Endothelial cell of umbilical vein (primary cell): ENCODE measurements around the gene HCFC1R1. TPM values are rescaled to one million over a fixed set of nuclear protein-coding genes. Genes with fewer than 3 reads are reported as not detected.

Experiments used
- BruUV-seq: library from RNA; stranded (reverse); fragments of 400-500 nt; replicated peaks from 2 replicates; lab custom pipeline; 2021; lab: Mats Ljungman, UMichigan
- CTCF ChIA-PET: fragments of 300-600, 350-600 bp; sonication (Branson Sonifier 250); formaldehyde crosslinking; loops from one replicate; lab custom pipeline; 2021; ENCODE audit warnings: antibody characterized with exemption, inconsistent platforms; lab: Charles Lee
- POLR2A ChIA-PET: fragments of 300-600, 350-600 bp; sonication (Branson Sonifier 250); formaldehyde crosslinking; loops from one replicate; lab custom pipeline; 2021; ENCODE audit warnings: antibody characterized with exemption, inconsistent platforms; lab: Charles Lee
- DNase-seq: peaks from one replicate; pipeline ENCODE4 v3.0.0-alpha.2; 2011; ENCODE audit warnings: low read depth, low spot score
- FAIRE-seq: peaks from 2 replicates; lab custom pipeline; 2011; peaks lifted over from hg19 to GRCh38; lab: Jason Lieb, UNC
- H2AFZ ChIP-seq: 2 replicates; pipeline ENCODE4 v1.6.0; 2012; ENCODE audit warnings: low read depth, low read length, control low read depth, inconsistent platforms
- H3K27ac ChIP-seq: 2 replicates; pipeline ENCODE4 v1.5.1; 2011; ENCODE audit warnings: low read depth, mild to moderate bottlenecking, control low read depth, low read length, moderate library complexity; ENCODE audit not compliant: insufficient read depth
- H3K27me3 ChIP-seq, 2 experiments: 2 replicates each; pipeline versions ENCODE4 v1.6.0 to v1.6.1; 2011; ENCODE audit warnings: low read length in 2 of 2, mixed read lengths in 1 of 2; ENCODE audit not compliant: control insufficient read depth in 2 of 2, insufficient read depth in 2 of 2
- H3K36me3 ChIP-seq, 2 experiments: 2 replicates in 1 of 2; 3 replicates in 1 of 2; pipeline ENCODE4 v1.5.1; 2011; ENCODE audit warnings: low read length in 2 of 2, mild to moderate bottlenecking in 1 of 2, moderate library complexity in 1 of 2; ENCODE audit not compliant: control insufficient read depth in 2 of 2, insufficient read depth in 2 of 2; ENCODE audit errors: extremely low read depth in 1 of 2
- H3K4me1 ChIP-seq: 3 replicates; pipeline ENCODE4 v1.5.1; 2011; ENCODE audit warnings: mild to moderate bottlenecking, low read length; ENCODE audit not compliant: control insufficient read depth, insufficient read depth; ENCODE audit errors: extremely low read depth
- H3K4me2 ChIP-seq: 2 replicates; pipeline ENCODE4 v1.6.1; 2011; ENCODE audit warnings: low read length, control low read depth, mixed read lengths; ENCODE audit not compliant: insufficient read depth
- H3K4me3 ChIP-seq, 3 experiments: fragments of 200-600 bp in 1 of 3; sonication (generic), shearing (Covaris generic) in 1 of 3; replicated peaks in 1 of 3; 2 replicates each; pipeline ENCODE4 v1.5.1; 2011 to 2016; ENCODE audit warnings: control low read depth in 3 of 3, low read length in 3 of 3, mild to moderate bottlenecking in 2 of 3, inconsistent platforms in 1 of 3, low read depth in 1 of 3, moderate library complexity in 1 of 3; ENCODE audit not compliant: insufficient read depth in 1 of 3
- H3K79me2 ChIP-seq: 2 replicates; pipeline ENCODE4 v1.6.0; 2012; ENCODE audit warnings: low read length, inconsistent platforms; ENCODE audit not compliant: control insufficient read depth, insufficient read depth
- H3K9ac ChIP-seq: replicated peaks from 2 replicates; pipeline ENCODE3; 2011; ENCODE audit warnings: low read length, control low read depth; ENCODE audit not compliant: insufficient read depth; ENCODE audit errors: extremely low read depth
- H3K9me1 ChIP-seq: replicated peaks from 3 replicates; pipeline ENCODE4 v1.6.0; 2011; ENCODE audit warnings: mild to moderate bottlenecking, low read length; ENCODE audit not compliant: control insufficient read depth, insufficient read depth; ENCODE audit errors: extremely low read depth
- H3K9me3 ChIP-seq: replicated peaks from 2 replicates; pipeline ENCODE4 v1.5.1; 2012; ENCODE audit warnings: low read length, inconsistent platforms; ENCODE audit not compliant: control insufficient read depth, insufficient read depth
- H4K20me1 ChIP-seq: replicated peaks from 2 replicates; pipeline ENCODE3; 2011; ENCODE audit warnings: mild to moderate bottlenecking, low read length; ENCODE audit not compliant: control insufficient read depth, insufficient read depth; ENCODE audit errors: extremely low read depth
- CTCF ChIP-seq, 2 donors: IDR thresholded peaks; 1 replicate in 1 of 2; 2 replicates in 1 of 2; pipeline ENCODE4 v1.5.1; 2011; ENCODE audit warnings: low read length in 2 of 2, mild to moderate bottlenecking in 2 of 2, moderate library complexity in 2 of 2, control low read depth in 1 of 2, inconsistent platforms in 1 of 2, low read depth in 1 of 2; ENCODE audit not compliant: insufficient read depth in 1 of 2; ENCODE audit errors: extremely low read depth in 1 of 2
- POLR2A ChIP-seq: IDR thresholded peaks from 2 replicates; pipeline ENCODE4 v1.6.1; 2012; ENCODE audit warnings: low read depth, mild to moderate bottlenecking, control low read depth, low read length
- dilution Hi-C: fragments of 300-500 bp; cut with MboI; formaldehyde crosslinking; loops from one replicate; pipeline ENCODE4 v1.15.0; 2019; ENCODE audit warnings: low sequenced_read_pairs; ENCODE audit not compliant: extremely low pct_ligation_motif_present
- intact Hi-C: fragments of 100-400 bp; cut with micrococcal nuclease; formaldehyde crosslinking; loops from one replicate; pipeline ENCODE4 v1.10.0; 2022
- polyA plus RNA-seq, 4 experiments: library from polyadenylated mRNA; depleted of rRNA in 3 of 4; stranded (reverse) in 3 of 4; unstranded in 1 of 4; fragments of >200 nt; gene quantifications; 2 replicates each; pipeline versions ENCODE4 v1.2.1 to v1.2.3, GENCODE V29; 2011 to 2012; ENCODE audit warnings: missing spikeins in 1 of 4
- total RNA-seq: library from RNA; stranded (reverse); gene quantifications from 2 replicates; pipeline ENCODE4 v1.2.3, GENCODE V29; 2021

Gene HCFC1R1
- total and polyA plus RNA-seq, 2 donors (not counting 3 experiments of a cell fraction or from before 2014, with no cell fraction given): 28.7 to 49.3 TPM

- POLR2A ChIA-PET: interaction anchor here (0.6 to 1.1 kb wide), 4 partner anchors 9 to 106 kb away, joined by 3 to 6 read pairs (median 5); partner anchors contain the start of genes TNFRSF12A and ZNF213
- CTCF ChIA-PET: interaction anchor here (0.6 to 8.8 kb wide), 21 partner anchors 8 to 142 kb away, joined by 3 to 200 read pairs (median 8); partner anchors contain the start of genes CLDN6, HCFC1R1, MMP25 and PAQR4
- DNase-seq (no peak), FAIRE-seq (no peak)
- Histone ChIP-seq H3K9me1 (no peaks in the 10 kb centered on the region), H4K20me1 (no peaks in the 10 kb centered on the region), H3K9me3 (no peaks in the 10 kb centered on the region), H3K27me3 (peaks cover 34 to 38% of the 10 kb centered on the region in 2 experiments), H3K79me2 (no peaks in the 10 kb centered on the region), H3K9ac (no peak overlapping the region), H3K4me3 (no peak overlapping the region), H3K27ac (no peak overlapping the region), H2AFZ (no peak overlapping the region), H3K4me2 (no peak overlapping the region), H3K36me3 (peaks cover 0 to 9% of the 10 kb centered on the region in 2 experiments), H3K4me1 (no peaks in the 10 kb centered on the region)
- TF ChIP-seq POLR2A (peak; percentile 27), CTCF (IDR thresholded peaks at IDR 0.05; ENCODE audit: extremely low read depth in 1 of 2, insufficient read depth in 1 of 2, low read depth in 1 of 2, low read length in 2 of 2) (no peak)
- BruUV-seq: no TSS peak
- intact Hi-C loops: loop anchor here (1.0 kb wide), 1 partner anchor 26 kb away; no protein-coding TSS in a partner anchor
- dilution Hi-C loops: no loop called here
These were observed 5.1 kb upstream of the HCFC1R1 start for GRCh38 chr16:3028716-3029319.
